Nephron progenitor cell (in vitro differentiated cells): ENCODE results near the gene MACF1.

Experiments used
- DNase-seq: peaks from one replicate; pipeline ENCODE4 v3.0.0; 2021
- H3K27ac Mint-ChIP-seq: 2 replicates; pipeline ENCODE4 v1.8.0; 2021; ENCODE audit warnings: mild to moderate bottlenecking, moderate library complexity, mixed read lengths
- H3K27me3 Mint-ChIP-seq: 2 replicates; pipeline ENCODE4 v1.8.0; 2021; ENCODE audit warnings: mild to moderate bottlenecking, low read depth, mixed read lengths; ENCODE audit not compliant: poor library complexity
- H3K36me3 Mint-ChIP-seq: 2 replicates; pipeline ENCODE4 v1.8.0; 2021; ENCODE audit warnings: low read depth, mixed read lengths
- H3K4me1 Mint-ChIP-seq: 2 replicates; pipeline ENCODE4 v1.8.0; 2021; ENCODE audit warnings: mixed read lengths
- H3K4me3 Mint-ChIP-seq: 2 replicates; pipeline ENCODE4 v1.8.0; 2021; ENCODE audit warnings: mild to moderate bottlenecking, moderate library complexity, mixed read lengths
- H3K9me3 Mint-ChIP-seq: 2 replicates; pipeline ENCODE4 v1.8.0; 2021; ENCODE audit warnings: mild to moderate bottlenecking, moderate library complexity, mixed read lengths
- TF ChIP-seq, protein P1 (sequence below): fragments of 200-600 bp; sonication (generic); IDR thresholded peaks from 2 replicates; pipeline ENCODE4 v1.5.0; 2021; ENCODE audit warnings: antibody characterized with exemption

The MACF1 gene

DNA sequence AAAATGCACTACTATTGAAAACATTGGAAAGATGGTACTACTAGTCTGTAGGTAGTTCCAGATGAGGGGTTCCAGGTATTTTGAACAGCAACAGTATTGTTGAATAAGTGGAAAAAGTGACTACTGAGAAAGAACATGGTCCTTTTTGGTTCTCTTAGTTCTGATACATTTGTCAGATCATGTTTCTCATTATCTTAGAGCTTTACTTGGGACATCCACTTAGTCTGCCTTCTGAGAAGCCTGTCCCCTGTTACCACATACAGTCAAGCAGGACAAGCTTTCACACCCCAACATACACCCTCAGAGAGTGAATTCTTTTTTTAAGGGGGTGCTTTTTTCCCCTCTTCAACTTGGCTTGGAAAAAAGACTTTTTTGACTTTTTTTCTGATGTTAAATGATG, 41.0 kb upstream of the MACF1 start:
- TF ChIP-seq, protein P1, sequence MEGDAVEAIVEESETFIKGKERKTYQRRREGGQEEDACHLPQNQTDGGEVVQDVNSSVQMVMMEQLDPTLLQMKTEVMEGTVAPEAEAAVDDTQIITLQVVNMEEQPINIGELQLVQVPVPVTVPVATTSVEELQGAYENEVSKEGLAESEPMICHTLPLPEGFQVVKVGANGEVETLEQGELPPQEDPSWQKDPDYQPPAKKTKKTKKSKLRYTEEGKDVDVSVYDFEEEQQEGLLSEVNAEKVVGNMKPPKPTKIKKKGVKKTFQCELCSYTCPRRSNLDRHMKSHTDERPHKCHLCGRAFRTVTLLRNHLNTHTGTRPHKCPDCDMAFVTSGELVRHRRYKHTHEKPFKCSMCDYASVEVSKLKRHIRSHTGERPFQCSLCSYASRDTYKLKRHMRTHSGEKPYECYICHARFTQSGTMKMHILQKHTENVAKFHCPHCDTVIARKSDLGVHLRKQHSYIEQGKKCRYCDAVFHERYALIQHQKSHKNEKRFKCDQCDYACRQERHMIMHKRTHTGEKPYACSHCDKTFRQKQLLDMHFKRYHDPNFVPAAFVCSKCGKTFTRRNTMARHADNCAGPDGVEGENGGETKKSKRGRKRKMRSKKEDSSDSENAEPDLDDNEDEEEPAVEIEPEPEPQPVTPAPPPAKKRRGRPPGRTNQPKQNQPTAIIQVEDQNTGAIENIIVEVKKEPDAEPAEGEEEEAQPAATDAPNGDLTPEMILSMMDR = no peak
- H3K4me3 Mint-ChIP-seq = no peak overlapping the region
- no peak for DNase-seq
- peak overlapping the region; percentile 68 for H3K27ac Mint-ChIP-seq
- H3K9me3 Mint-ChIP-seq = no peaks in the 10 kb centered on the region
- no peaks in the 10 kb centered on the region for H3K36me3 Mint-ChIP-seq
- H3K4me1 Mint-ChIP-seq = peaks cover 77% of the 10 kb centered on the region
- peaks cover 3% of the 10 kb centered on the region for H3K27me3 Mint-ChIP-seq

DNA sequence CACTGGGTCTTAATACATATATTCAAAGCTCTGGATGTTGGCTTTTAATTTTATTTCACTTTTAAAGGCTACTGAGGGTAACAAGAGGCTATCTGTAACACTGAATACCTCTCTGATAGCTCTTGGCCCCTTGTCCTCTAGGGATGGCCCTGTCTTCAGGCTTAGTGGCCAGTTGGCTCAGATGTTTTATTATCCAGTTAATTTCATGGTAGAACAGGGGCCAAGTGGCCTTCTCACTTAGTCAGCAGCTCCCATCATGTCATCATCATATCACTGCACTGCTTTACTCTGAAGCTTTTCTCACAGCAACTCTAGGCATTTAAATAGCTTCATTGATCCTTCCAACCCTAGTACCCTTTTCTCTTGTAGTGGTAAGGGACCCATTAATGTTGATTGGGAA, 40.2 kb upstream of the MACF1 start:
- H3K36me3 Mint-ChIP-seq = no peaks in the 10 kb centered on the region
- peaks cover 3% of the 10 kb centered on the region for H3K27me3 Mint-ChIP-seq
- no peak for DNase-seq
- peak overlapping the region; percentile 73 for H3K27ac Mint-ChIP-seq
- TF ChIP-seq, protein P1 = no peak
- H3K9me3 Mint-ChIP-seq = no peaks in the 10 kb centered on the region
- peaks cover 76% of the 10 kb centered on the region for H3K4me1 Mint-ChIP-seq
- no peak overlapping the region for H3K4me3 Mint-ChIP-seq

DNA sequence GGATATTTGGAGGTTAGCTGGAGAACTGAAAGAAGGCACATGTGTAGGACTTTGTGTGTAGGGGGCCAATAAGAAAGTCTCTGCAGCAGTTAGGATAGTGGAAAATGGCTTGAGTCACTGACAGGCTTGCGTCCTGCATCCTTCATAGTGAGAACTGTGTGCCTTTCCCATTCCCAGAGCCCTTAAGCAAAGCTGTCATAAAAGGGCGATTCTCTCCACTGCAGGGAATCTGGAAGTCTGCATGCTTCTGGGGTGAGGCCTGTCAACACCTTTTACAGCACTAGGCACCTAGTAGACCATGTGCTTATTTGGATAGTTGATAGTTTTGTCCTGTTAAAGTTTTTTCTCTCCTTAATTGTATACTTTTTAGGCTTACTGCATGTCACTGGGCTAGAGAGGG, 39.4 kb upstream of the MACF1 start:
- DNase-seq = no peak
- H3K27ac Mint-ChIP-seq = peak overlapping the region; percentile 73
- TF ChIP-seq, protein P1 = no peak
- peaks cover 76% of the 10 kb centered on the region for H3K4me1 Mint-ChIP-seq
- no peak overlapping the region for H3K4me3 Mint-ChIP-seq
- H3K27me3 Mint-ChIP-seq = peaks cover 3% of the 10 kb centered on the region
- no peaks in the 10 kb centered on the region for H3K9me3 Mint-ChIP-seq
- H3K36me3 Mint-ChIP-seq = no peaks in the 10 kb centered on the region

DNA sequence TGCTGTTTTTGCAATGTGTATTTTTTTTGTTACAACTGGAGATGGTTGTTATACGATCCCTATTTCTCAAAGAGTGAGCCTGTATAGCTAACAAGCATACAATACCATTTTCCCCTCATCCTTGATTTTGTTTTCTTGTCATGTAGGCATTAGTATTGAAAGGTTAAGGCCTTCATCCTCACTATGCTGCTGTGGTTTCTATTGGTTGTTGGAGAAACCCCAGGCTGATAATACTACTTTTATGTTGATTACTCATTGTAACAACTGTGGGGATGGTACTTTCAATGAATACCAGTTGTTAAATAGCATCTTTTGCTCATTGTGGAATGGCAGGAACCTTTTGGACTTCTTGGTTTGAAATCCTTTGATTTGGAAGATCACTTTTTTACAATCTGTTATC, 39.0 kb upstream of the MACF1 start:
- no peak overlapping the region for H3K4me3 Mint-ChIP-seq
- H3K27me3 Mint-ChIP-seq = peaks cover 3% of the 10 kb centered on the region
- TF ChIP-seq, protein P1 = no peak
- no peak for DNase-seq
- no peaks in the 10 kb centered on the region for H3K9me3 Mint-ChIP-seq
- no peaks in the 10 kb centered on the region for H3K36me3 Mint-ChIP-seq
- peaks cover 76% of the 10 kb centered on the region for H3K4me1 Mint-ChIP-seq
- peak overlapping the region; percentile 73 for H3K27ac Mint-ChIP-seq

DNA sequence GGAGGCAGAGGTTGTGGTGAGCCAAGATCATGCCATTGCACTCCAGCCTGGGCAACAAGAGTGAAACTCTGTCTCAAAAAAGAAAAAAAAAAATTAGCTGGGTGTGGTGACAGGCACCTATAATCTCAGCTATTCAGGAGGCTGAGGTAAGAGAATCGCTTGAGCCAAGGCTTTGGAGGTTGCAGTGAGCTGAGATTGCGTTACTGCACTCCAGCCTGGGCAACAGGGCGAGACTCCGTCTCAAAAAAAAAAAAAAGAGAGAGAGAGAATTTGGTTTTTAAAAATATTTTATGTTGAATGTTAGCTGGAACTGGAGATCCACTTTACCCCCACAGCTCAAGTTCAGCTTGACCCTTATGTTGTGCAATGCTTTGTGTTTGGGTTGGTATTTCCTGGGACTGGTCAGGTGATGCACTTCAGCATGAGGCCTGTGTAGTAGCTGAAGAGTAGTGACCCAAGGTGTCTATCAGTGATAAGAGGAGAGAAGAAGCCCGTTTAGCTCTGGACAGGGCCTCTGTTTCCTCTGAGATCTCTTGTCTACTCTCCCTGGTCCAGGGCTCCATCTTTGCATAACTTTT, 36.8 kb upstream of the MACF1 start:
- DNase-seq = no peak
- H3K36me3 Mint-ChIP-seq = no peaks in the 10 kb centered on the region
- TF ChIP-seq, protein P1 = no peak
- no peak overlapping the region for H3K4me3 Mint-ChIP-seq
- peak overlapping the region; percentile 95 for H3K27ac Mint-ChIP-seq
- H3K27me3 Mint-ChIP-seq = peaks cover 3% of the 10 kb centered on the region
- no peaks in the 10 kb centered on the region for H3K9me3 Mint-ChIP-seq
- peaks cover 84% of the 10 kb centered on the region for H3K4me1 Mint-ChIP-seq

DNA sequence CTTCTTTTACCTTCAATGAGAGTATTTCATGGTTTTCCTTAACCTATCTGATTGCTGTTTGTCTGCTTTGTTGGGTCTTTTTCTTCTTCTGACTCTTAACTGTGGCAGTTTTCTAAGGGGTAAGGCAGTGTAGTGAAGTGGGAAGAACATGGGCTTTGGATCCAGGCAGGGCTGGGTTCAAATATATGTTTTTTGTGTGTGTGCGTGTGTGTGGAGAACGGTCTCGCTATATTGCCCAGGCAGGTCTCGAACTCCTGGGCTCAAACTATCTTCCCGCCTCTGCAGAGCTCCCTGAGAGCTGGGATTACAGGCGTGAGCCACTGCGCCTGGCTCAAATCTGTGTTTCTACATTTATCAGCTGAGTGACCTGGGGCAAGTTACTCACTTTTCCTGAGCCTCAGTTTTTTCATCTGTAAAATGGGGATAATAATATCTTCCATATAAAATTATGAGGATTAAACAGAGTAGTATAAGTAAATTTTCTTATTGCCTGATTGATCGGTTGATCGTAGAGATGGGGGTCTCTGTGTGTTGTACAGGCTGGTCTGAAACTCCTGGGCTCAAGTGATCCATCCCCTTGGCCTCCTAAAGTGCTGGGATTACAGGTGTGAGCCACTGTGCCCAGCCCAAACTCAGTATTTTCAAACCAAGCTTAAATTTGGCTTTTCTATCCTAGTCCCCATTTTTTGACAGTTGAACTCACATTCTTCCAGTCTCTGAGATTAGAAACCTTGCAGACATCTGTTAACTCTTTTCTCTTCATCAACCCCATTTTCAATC, 36.0 kb upstream of the MACF1 start:
- Mint-ChIP-seq H3K36me3 (no peaks in the 10 kb centered on the region), H3K4me3 (no peak overlapping the region), H3K4me1 (peaks cover 89% of the 10 kb centered on the region), H3K9me3 (no peaks in the 10 kb centered on the region), H3K27ac (peak overlapping the region; percentile 95), H3K27me3 (peaks cover 3% of the 10 kb centered on the region)
- no peak for DNase-seq
- TF ChIP-seq, protein P1 = no peak
